NCI-H128 (cell line): ENCODE data around the gene CFAP97D2.
"Not testable (repeated sequence)": the region's sequence is repeated elsewhere in the genome, so short reads cannot be mapped to it uniquely, and the experiment has no call there.

ENCODE experiments used
- DNase-seq: peaks from one replicate; lab custom pipeline; 2025; ENCODE audit not compliant: unreplicated experiment; lab: John Stamatoyannopoulos, UW

CFAP97D2 gene

GRCh38 chr13:114179087-114179658 is at the start of gene CFAP97D2:
Gene CFAP97D2, plus strand, starts transcription at chr13:114179257. Its CDS starts 74 bp downstream, at chr13:114179331.
- DNase-seq, result no peak

- DNase-seq, result no peak
Observed at GRCh38 chr13:114129649-114130062, 49.4 kb upstream of the CFAP97D2 start.

GRCh38 chr13:114130131-114130836 is 48.8 kb upstream of the CFAP97D2 start:
- no peak for DNase-seq

- no peak for DNase-seq
Observed at GRCh38 chr13:114130837-114131582, 48.0 kb upstream of the CFAP97D2 start.

- DNase-seq, result no peak
Observed at GRCh38 chr13:114131583-114132418, 47.3 kb upstream of the CFAP97D2 start.

- DNase-seq, result no peak
Observed at GRCh38 chr13:114132419-114133121, 46.5 kb upstream of the CFAP97D2 start, which contains the start of gene RASA3. Gene RASA3, minus strand, starts transcription at chr13:114132623. Its CDS starts 134 bp downstream, at chr13:114132489.

GRCh38 chr13:114133126-114133525 is 45.9 kb upstream of the CFAP97D2 start:
- DNase-seq, result not testable (repeated sequence)

GRCh38 chr13:114133552-114133951 is 45.5 kb upstream of the CFAP97D2 start:
- DNase-seq, result not testable (repeated sequence)

- no peak for DNase-seq
Observed at GRCh38 chr13:114134111-114134943, 44.7 kb upstream of the CFAP97D2 start.

GRCh38 chr13:114134944-114135610 is 44.0 kb upstream of the CFAP97D2 start:
- DNase-seq, result no peak

GRCh38 chr13:114135731-114136171 is 43.3 kb upstream of the CFAP97D2 start:
- no peak for DNase-seq

GRCh38 chr13:114136576-114136975 is 42.5 kb upstream of the CFAP97D2 start:
- no peak for DNase-seq

GRCh38 chr13:114140131-114140905 is 38.7 kb upstream of the CFAP97D2 start:
- DNase-seq, result no peak

GRCh38 chr13:114140906-114141250 is 38.2 kb upstream of the CFAP97D2 start:
- no peak for DNase-seq

- DNase-seq, result no peak
Observed at GRCh38 chr13:114141261-114141996, 37.6 kb upstream of the CFAP97D2 start.

- no peak for DNase-seq
Observed at GRCh38 chr13:114142137-114142550, 36.9 kb upstream of the CFAP97D2 start.
